Pancreas (tissue), 10 donors: ENCODE results near the gene ZDHHC14. TPM values are rescaled to one million over a fixed set of nuclear protein-coding genes. Genes with fewer than 3 reads are reported as not detected.

Source experiments
- ATAC-seq, 4 donors: fragments of 200-7000 bp; cut with Tn5 transposase; one replicate each; pipeline versions ENCODE4 v1.8.0 to v1.9.1; 2020; ENCODE audit warnings: mild to moderate bottlenecking in 4 of 4, moderate library complexity in 4 of 4
- DNase-seq, 6 donors: peaks; one replicate each; pipeline ENCODE4 v3.0.0-alpha.2; 2020
- FAIRE-seq: peaks from 2 replicates; lab custom pipeline; 2012; peaks lifted over from hg19 to GRCh38; lab: Jason Lieb, UNC
- H3K27ac ChIP-seq, 4 donors: fragments of 200-600 bp; sonication (generic); 1 replicate in 3 of 4; 2 replicates in 1 of 4; pipeline versions ENCODE4 v1.5.0 to v1.8.0; 2020
- H3K27me3 ChIP-seq, 4 donors: fragments of 200-600 bp; one replicate each; pipeline ENCODE4 v1.8.0; 2021
- H3K36me3 ChIP-seq, 3 donors: fragments of 200-600 bp; sonication (generic) in 1 of 3; one replicate each; pipeline versions ENCODE4 v1.5.0 to v1.8.0; 2020 to 2021
- H3K4me1 ChIP-seq, 3 donors: fragments of 200-600 bp; one replicate each; pipeline ENCODE4 v1.8.0; 2021
- H3K4me3 ChIP-seq, 4 donors: fragments of 200-600 bp; sonication (generic) in 2 of 4; one replicate each; pipeline versions ENCODE4 v1.5.0 to v1.8.0; 2020 to 2021
- H3K9me3 ChIP-seq, 4 donors: fragments of 200-600 bp; one replicate each; pipeline ENCODE4 v1.8.0; 2021
- CTCF ChIP-seq, 4 donors: fragments of 200-600 bp; sonication (generic) in 3 of 4; IDR thresholded peaks; one replicate each; pipeline versions ENCODE4 v1.5.0 to v1.8.0; 2021; ENCODE audit warnings: antibody characterized with exemption in 4 of 4
- WGBS, 2 donors: extraction: QIAGEN DNeasy Blood & Tissue Kit; methylation state at CpG; one replicate each; pipeline ENCODE4 v1.1.7; 2013; 5-methylcytosine and 5-hydroxymethylcytosine counted together
- intact Hi-C, 3 donors: fragments of 100-400 bp; cut with DNase I; formaldehyde crosslinking; loops; one replicate each; pipeline versions ENCODE4 v1.11.1 to v1.14.2; 2022
- polyA plus RNA-seq, 2 donors: library from polyadenylated mRNA; stranded (reverse); fragments of 200-250 nt; gene quantifications; one replicate each; pipeline ENCODE4 v1.2.3, GENCODE V29; 2013
- total RNA-seq, 6 donors: library from RNA; stranded (reverse); fragmentation: NEBNext Ultra II Directional in 4 of 6; extraction: Animal tissue kit (Norgen Biotek cat#: 25700) in 4 of 6; gene quantifications; one replicate each; pipeline versions ENCODE4 v1.2.1 to v1.2.4, GENCODE V29; 2021 to 2023
- donor health status: healthy with polysubstance abuse.
- donor health status: DM: no; HTN: no; CAD: no; lungs with moderate emphysema.
- donor health status: DM: no; HTN: no; CAD: no.
- donor health status: control.
- donor health status: control.
- donor health status: Bipolar disorder and iron deficiency.
- donor health status: DM: yes; HTN: yes; CAD: no.
- donor health status: DM: no; HTN: no; CAD: no.
- donor health status: DM: no; HTN: no; CAD: no.
- donor health status: DM: yes; HTN: yes; CAD: no.

The ZDHHC14 gene
- total and polyA plus RNA-seq, 8 donors = 3.1 to 9.9 (median 4.5) TPM

- H3K4me1 ChIP-seq = peaks cover 0 to 4% (median 4%) of the 10 kb centered on the region in 3 donors
- no peaks in the 10 kb centered on the region for H3K9me3 ChIP-seq
- no peak for TF ChIP-seq CTCF (IDR thresholded peaks at IDR 0.05)
- DNase-seq = no peak
- H3K36me3 ChIP-seq = no peaks in the 10 kb centered on the region
- intact Hi-C loops = no loop called here
- no peak for ATAC-seq
- WGBS, 2 donors = 92 to 94% methylated on average over 11 of the region's 11 CpGs
- H3K27ac ChIP-seq = peak overlapping the region in 1 of 4 donors; percentile 19
- H3K4me3 ChIP-seq = no peak overlapping the region
- no peaks in the 10 kb centered on the region for H3K27me3 ChIP-seq
- no peak for FAIRE-seq
Measured at GRCh38 chr6:157432892-157433265, 51.9 kb downstream of the ZDHHC14 start.

- DNase-seq (no peak), FAIRE-seq (no peak), ATAC-seq (peak in 1 of 4 donors; percentile 42)
- no peaks in the 10 kb centered on the region for H3K27me3 ChIP-seq
- peaks cover 0 to 4% (median 4%) of the 10 kb centered on the region in 3 donors for H3K4me1 ChIP-seq
- intact Hi-C loops = no loop called here
- no peaks in the 10 kb centered on the region for H3K36me3 ChIP-seq
- peak overlapping the region in 1 of 4 donors; percentile 55 for H3K27ac ChIP-seq
- H3K4me3 ChIP-seq = no peak overlapping the region
- 23 to 48% methylated on average over 3 of the region's 3 CpGs for WGBS, 2 donors
- H3K9me3 ChIP-seq = no peaks in the 10 kb centered on the region
- TF ChIP-seq CTCF (IDR thresholded peaks at IDR 0.05) = no peak
Measured at GRCh38 chr6:157433678-157434081, 52.7 kb downstream of the ZDHHC14 start.

GRCh38 chr6:157434349-157435033 lies 53.5 kb downstream of the ZDHHC14 start:
- 56 to 64% methylated on average over 13 of the region's 13 CpGs for WGBS, 2 donors
- no peak for TF ChIP-seq CTCF (IDR thresholded peaks at IDR 0.05)
- no peaks in the 10 kb centered on the region for H3K27me3 ChIP-seq
- peak overlapping the region in 3 of 4 donors; percentile 18 to 55 (median 47) for H3K27ac ChIP-seq
- DNase-seq (peak in 1 of 6 donors; percentile 27), ATAC-seq (peak in 3 of 4 donors; percentile 73 to 83 (median 76)), FAIRE-seq (no peak)
- no peaks in the 10 kb centered on the region for H3K36me3 ChIP-seq
- intact Hi-C loops = no loop called here
- H3K4me1 ChIP-seq = peaks cover 0 to 4% (median 4%) of the 10 kb centered on the region in 3 donors
- no peak overlapping the region for H3K4me3 ChIP-seq
- H3K9me3 ChIP-seq = no peaks in the 10 kb centered on the region

GRCh38 chr6:157436219-157436943 lies 55.4 kb downstream of the ZDHHC14 start:
- no peak for ATAC-seq
- Histone ChIP-seq H3K9me3 (no peaks in the 10 kb centered on the region), H3K4me1 (peaks cover 0 to 4% (median 4%) of the 10 kb centered on the region in 3 donors), H3K36me3 (no peaks in the 10 kb centered on the region), H3K27me3 (no peaks in the 10 kb centered on the region), H3K27ac (no peak overlapping the region), H3K4me3 (no peak overlapping the region)
- TF ChIP-seq CTCF (IDR thresholded peaks at IDR 0.05) = no peak
- 75 to 78% methylated on average over 13 of the region's 13 CpGs for WGBS, 2 donors
- DNase-seq = no peak
- intact Hi-C loops = no loop called here
- FAIRE-seq = no peak
